Measurements from ENCODE around the gene SPART.

Gene SPART

DNA sequence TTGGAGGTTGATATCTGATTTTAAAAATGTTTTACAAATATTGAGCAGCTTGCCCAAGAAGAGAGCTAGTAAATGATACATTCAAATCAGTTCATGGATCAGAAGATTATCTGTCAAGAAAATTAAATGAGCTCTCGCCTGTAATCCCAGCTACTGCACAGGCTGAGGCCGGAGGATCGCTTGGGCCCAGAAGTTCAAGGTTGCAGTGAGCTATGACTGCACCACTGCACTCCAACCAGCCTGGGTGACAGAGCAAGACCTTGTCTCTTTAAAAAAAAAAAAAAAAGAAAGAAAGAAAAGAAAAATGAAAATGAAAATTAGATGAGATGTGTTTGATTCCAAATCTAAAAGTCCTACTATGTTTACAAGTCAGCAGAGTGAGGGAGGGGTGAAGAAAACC, 2.4 kb downstream of the SPART start:
- Histone ChIP-seq H3K9me2 (replicated peaks; ENCODE audit: insufficient read depth, low read length) (no peaks in the 10 kb centered on the region), H3K9me3 (ENCODE audit: insufficient read depth, low read length) (no peaks in the 10 kb centered on the region), H3K4me2 (ENCODE audit: low read depth, low read length, poor library complexity, severe bottlenecking) (no peak overlapping the region), H3K4me3 (ENCODE audit: insufficient read depth, low read length, poor library complexity, severe bottlenecking) (no peak overlapping the region), H3K9ac (ENCODE audit: low read length) (no peak overlapping the region), H3K36me3 (ENCODE audit: low read length) (no peaks in the 10 kb centered on the region), H3K79me2 (ENCODE audit: insufficient read depth, low read length) (no peaks in the 10 kb centered on the region), H2AFZ (ENCODE audit: low read depth, low read length, severe bottlenecking) (no peak overlapping the region), H3F3A (ENCODE audit: insufficient read depth) (no peaks in the 10 kb centered on the region), H3K27ac (ENCODE audit: low read depth, low read length) (no peak overlapping the region), H3K27me3 (ENCODE audit: low read length) (no peaks in the 10 kb centered on the region), H4K20me1 (ENCODE audit: low read depth, low read length) (no peaks in the 10 kb centered on the region)
- TF ChIP-seq EZH2phosphoT487 (conservative IDR thresholded peaks at IDR 0.05; ENCODE audit: low read length), result no peak
- TF ChIP-seq, protein P1, sequence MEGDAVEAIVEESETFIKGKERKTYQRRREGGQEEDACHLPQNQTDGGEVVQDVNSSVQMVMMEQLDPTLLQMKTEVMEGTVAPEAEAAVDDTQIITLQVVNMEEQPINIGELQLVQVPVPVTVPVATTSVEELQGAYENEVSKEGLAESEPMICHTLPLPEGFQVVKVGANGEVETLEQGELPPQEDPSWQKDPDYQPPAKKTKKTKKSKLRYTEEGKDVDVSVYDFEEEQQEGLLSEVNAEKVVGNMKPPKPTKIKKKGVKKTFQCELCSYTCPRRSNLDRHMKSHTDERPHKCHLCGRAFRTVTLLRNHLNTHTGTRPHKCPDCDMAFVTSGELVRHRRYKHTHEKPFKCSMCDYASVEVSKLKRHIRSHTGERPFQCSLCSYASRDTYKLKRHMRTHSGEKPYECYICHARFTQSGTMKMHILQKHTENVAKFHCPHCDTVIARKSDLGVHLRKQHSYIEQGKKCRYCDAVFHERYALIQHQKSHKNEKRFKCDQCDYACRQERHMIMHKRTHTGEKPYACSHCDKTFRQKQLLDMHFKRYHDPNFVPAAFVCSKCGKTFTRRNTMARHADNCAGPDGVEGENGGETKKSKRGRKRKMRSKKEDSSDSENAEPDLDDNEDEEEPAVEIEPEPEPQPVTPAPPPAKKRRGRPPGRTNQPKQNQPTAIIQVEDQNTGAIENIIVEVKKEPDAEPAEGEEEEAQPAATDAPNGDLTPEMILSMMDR (IDR thresholded peaks at IDR 0.05; ENCODE audit: insufficient read depth, low read length, poor library complexity, severe bottlenecking), result no peak

DNA sequence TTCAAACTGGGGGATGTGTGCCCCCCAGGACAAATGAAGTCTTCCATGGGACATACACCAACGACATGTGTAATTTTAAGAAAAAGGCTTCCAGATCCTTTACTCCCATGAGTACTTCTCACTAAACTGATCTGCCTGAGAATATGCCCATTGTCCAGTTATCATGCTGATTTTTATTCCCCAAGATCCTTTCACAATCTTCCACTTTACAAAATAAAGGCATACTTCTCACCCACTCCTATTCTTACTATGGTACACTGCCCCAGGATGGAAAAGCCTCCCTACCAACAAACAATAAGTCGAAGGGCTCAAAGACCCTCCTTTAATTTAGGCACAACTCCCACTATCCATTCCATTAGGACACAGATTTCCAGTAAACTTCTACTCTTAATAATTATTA, 3.5 kb downstream of the SPART start:
- no peaks in the 10 kb centered on the region for H4K20me1 ChIP-seq (ENCODE audit: low read depth, low read length)
- H3K9me2 ChIP-seq (replicated peaks; ENCODE audit: insufficient read depth, low read length), result no peaks in the 10 kb centered on the region
- TF ChIP-seq EZH2phosphoT487 (conservative IDR thresholded peaks at IDR 0.05; ENCODE audit: low read length), result no peak
- TF ChIP-seq, protein P1 (IDR thresholded peaks at IDR 0.05; ENCODE audit: insufficient read depth, low read length, poor library complexity, severe bottlenecking), result no peak
- H3K4me3 ChIP-seq (ENCODE audit: insufficient read depth, low read length, poor library complexity, severe bottlenecking), result no peak overlapping the region
- H3K79me2 ChIP-seq (ENCODE audit: insufficient read depth, low read length), result no peaks in the 10 kb centered on the region
- H3K27me3 ChIP-seq (ENCODE audit: low read length), result no peaks in the 10 kb centered on the region
- H3K36me3 ChIP-seq (ENCODE audit: low read length), result no peaks in the 10 kb centered on the region
- no peak overlapping the region for H3K9ac ChIP-seq (ENCODE audit: low read length)
- H3F3A ChIP-seq (ENCODE audit: insufficient read depth), result no peaks in the 10 kb centered on the region
- H3K4me2 ChIP-seq (ENCODE audit: low read depth, low read length, poor library complexity, severe bottlenecking), result no peak overlapping the region
- no peaks in the 10 kb centered on the region for H3K9me3 ChIP-seq (ENCODE audit: insufficient read depth, low read length)
- H3K27ac ChIP-seq (ENCODE audit: low read depth, low read length), result no peak overlapping the region
- H2AFZ ChIP-seq (ENCODE audit: low read depth, low read length, severe bottlenecking), result no peak overlapping the region

DNA sequence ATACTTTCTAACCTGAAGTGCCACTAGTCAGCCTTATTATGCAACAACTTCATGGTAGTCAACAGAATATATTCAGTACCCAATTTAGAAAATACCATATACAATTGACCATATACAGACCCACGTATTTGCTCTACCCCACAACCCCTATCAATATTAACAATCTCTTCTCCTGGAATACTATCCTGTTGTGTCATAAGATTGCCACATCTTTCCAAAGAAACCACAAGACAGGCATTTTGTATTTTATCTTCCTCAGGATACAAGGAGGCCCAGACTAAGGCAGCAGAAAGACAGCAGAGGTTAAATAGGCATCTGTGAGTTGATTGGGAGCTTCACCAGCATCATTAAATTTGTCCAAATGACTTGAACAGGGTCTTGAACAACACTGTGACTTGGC, 4.5 kb downstream of the SPART start:
- H3K9me3 ChIP-seq (ENCODE audit: insufficient read depth, low read length), result no peaks in the 10 kb centered on the region
- H3K9me2 ChIP-seq (replicated peaks; ENCODE audit: insufficient read depth, low read length), result no peaks in the 10 kb centered on the region
- no peak overlapping the region for H3K9ac ChIP-seq (ENCODE audit: low read length)
- no peaks in the 10 kb centered on the region for H3K27me3 ChIP-seq (ENCODE audit: low read length)
- H3K36me3 ChIP-seq (ENCODE audit: low read length), result no peaks in the 10 kb centered on the region
- no peak overlapping the region for H3K4me2 ChIP-seq (ENCODE audit: low read depth, low read length, poor library complexity, severe bottlenecking)
- H3K27ac ChIP-seq (ENCODE audit: low read depth, low read length), result no peak overlapping the region
- H3K79me2 ChIP-seq (ENCODE audit: insufficient read depth, low read length), result no peaks in the 10 kb centered on the region
- no peak overlapping the region for H3K4me3 ChIP-seq (ENCODE audit: insufficient read depth, low read length, poor library complexity, severe bottlenecking)
- H4K20me1 ChIP-seq (ENCODE audit: low read depth, low read length), result no peaks in the 10 kb centered on the region
- no peaks in the 10 kb centered on the region for H3F3A ChIP-seq (ENCODE audit: insufficient read depth)
- TF ChIP-seq, protein P1 (IDR thresholded peaks at IDR 0.05; ENCODE audit: insufficient read depth, low read length, poor library complexity, severe bottlenecking), result no peak
- TF ChIP-seq EZH2phosphoT487 (conservative IDR thresholded peaks at IDR 0.05; ENCODE audit: low read length), result no peak
- no peak overlapping the region for H2AFZ ChIP-seq (ENCODE audit: low read depth, low read length, severe bottlenecking)

Measured in SU-DHL-6 (cell line).